SK-N-SH treated with all-trans-retinoic acid at 6 μM for 48 hours (cell line): ENCODE measurements around the gene KCNIP4.

ENCODE experiments used
- ATAC-seq: fragments of 200-7000 bp; cut with Tn5 transposase; 3 replicates; pipeline ENCODE4 v1.9.1; 2020; ENCODE audit warnings: mild to moderate bottlenecking, moderate library complexity
- ARNTL ChIP-seq: fragments of 450-650 bp; formaldehyde crosslinking; IDR thresholded peaks from 2 replicates; pipeline ENCODE4 v1.5.0; 2020; ENCODE audit warnings: low read depth, mild to moderate bottlenecking, moderate library complexity, borderline replicate concordance
- BACH2 ChIP-seq: fragments of 250-450 bp; sonication (Bioruptor Pico); IDR thresholded peaks from 2 replicates; pipeline ENCODE4 v1.9.0; 2021; ENCODE audit warnings: mild to moderate bottlenecking, borderline replicate concordance
- CREB5 ChIP-seq: fragments of 250-450 bp; sonication (Bioruptor Pico); IDR thresholded peaks from 2 replicates; pipeline ENCODE4 v1.5.1; 2020; ENCODE audit warnings: low read depth, mild to moderate bottlenecking, moderate library complexity
- CSDC2 ChIP-seq: fragments of 250-450 bp; sonication (Bioruptor Pico); IDR thresholded peaks from 2 replicates; pipeline ENCODE4 v1.5.0; 2020; ENCODE audit warnings: mild to moderate bottlenecking, moderate library complexity
- CSRNP3 ChIP-seq: fragments of 250-450 bp; sonication (Bioruptor Pico); IDR thresholded peaks from 2 replicates; pipeline ENCODE4 v1.5.1; 2021; ENCODE audit warnings: mild to moderate bottlenecking, moderate library complexity
- ESRRG ChIP-seq: fragments of 250-450 bp; sonication (Bioruptor Pico); IDR thresholded peaks from 2 replicates; pipeline ENCODE4 v1.6.1; 2021; ENCODE audit warnings: mild to moderate bottlenecking
- GLIS3 ChIP-seq: fragments of 250-450 bp; sonication (Bioruptor Pico); IDR thresholded peaks from 2 replicates; pipeline ENCODE4 v1.5.0; 2020; ENCODE audit warnings: mild to moderate bottlenecking, moderate library complexity
- ISL1 ChIP-seq: fragments of 250-450 bp; sonication (Bioruptor Pico); IDR thresholded peaks from 2 replicates; pipeline ENCODE4 v2.1.2; 2022; ENCODE audit warnings: mild to moderate bottlenecking, moderate library complexity
- OSR1 ChIP-seq: fragments of 250-450 bp; sonication (Bioruptor Pico); IDR thresholded peaks from 2 replicates; pipeline ENCODE4 v1.8.0; 2022; ENCODE audit warnings: moderate library complexity, mild to moderate bottlenecking, inconsistent platforms
- PATZ1 ChIP-seq: fragments of 250-450 bp; sonication (Bioruptor Pico); IDR thresholded peaks from 2 replicates; pipeline ENCODE4 v1.8.0; 2020; ENCODE audit warnings: mild to moderate bottlenecking, moderate library complexity, borderline replicate concordance
- POU6F1 ChIP-seq: fragments of 250-450 bp; sonication (Bioruptor Pico); IDR thresholded peaks from 2 replicates; pipeline ENCODE4 v1.8.0; 2021; ENCODE audit warnings: low read depth, mild to moderate bottlenecking, moderate library complexity, borderline replicate concordance
- RARB ChIP-seq: fragments of 250-450 bp; sonication (Bioruptor Pico); IDR thresholded peaks from 2 replicates; pipeline ENCODE4 v1.8.0; 2021; ENCODE audit warnings: mild to moderate bottlenecking, moderate library complexity
- TCF4 ChIP-seq: fragments of 250-450 bp; sonication (Bioruptor Pico); IDR thresholded peaks from 2 replicates; pipeline ENCODE4 v1.8.0; 2021; ENCODE audit warnings: mild to moderate bottlenecking, moderate library complexity, borderline replicate concordance
- TOX ChIP-seq: fragments of 250-450 bp; sonication (Bioruptor Pico); IDR thresholded peaks from 2 replicates; pipeline ENCODE4 v1.8.0; 2021; ENCODE audit warnings: mild to moderate bottlenecking, moderate library complexity, borderline replicate concordance
- TSHZ2 ChIP-seq: fragments of 250-450 bp; sonication (Bioruptor Pico); IDR thresholded peaks from 2 replicates; pipeline ENCODE4 v1.5.0; 2020; ENCODE audit warnings: mild to moderate bottlenecking, moderate library complexity
- ZC3H10 ChIP-seq: fragments of 250-450 bp; sonication (Bioruptor Pico); IDR thresholded peaks from 2 replicates; pipeline ENCODE4 v1.5.1; 2021; ENCODE audit warnings: mild to moderate bottlenecking, moderate library complexity
- ZFP3 ChIP-seq: fragments of 250-450 bp; sonication (Bioruptor Pico); IDR thresholded peaks from 2 replicates; pipeline ENCODE4 v1.5.0; 2020; ENCODE audit warnings: mild to moderate bottlenecking, moderate library complexity
- ZFP30 ChIP-seq: fragments of 450-650 bp; formaldehyde crosslinking; IDR thresholded peaks from 2 replicates; pipeline ENCODE4 v1.5.0; 2022; ENCODE audit warnings: mild to moderate bottlenecking, moderate library complexity
- ZNF565 ChIP-seq: fragments of 450-650 bp; formaldehyde crosslinking; conservative IDR thresholded peaks from 2 replicates; pipeline ENCODE4 v1.5.0; 2020; ENCODE audit warnings: low read depth, mild to moderate bottlenecking, moderate library complexity
- ZNF8 ChIP-seq: fragments of 450-650 bp; formaldehyde crosslinking; IDR thresholded peaks from 2 replicates; pipeline ENCODE4 v1.5.0; 2020; ENCODE audit warnings: mild to moderate bottlenecking, moderate library complexity

KCNIP4 gene

GRCh38 chr4:21067351-21067750, 881.2 kb downstream of the KCNIP4 start:
- no peak for ATAC-seq
- TF ChIP-seq CREB5 (CRISPR knock-in tag) (no peak), ISL1 (CRISPR knock-in tag) (no peak), GLIS3 (CRISPR knock-in tag) (no peak), RARB (CRISPR knock-in tag) (no peak), ARNTL (CRISPR knock-in tag) (no peak), TCF4 (CRISPR knock-in tag) (no peak), ESRRG (CRISPR knock-in tag) (no peak), ZNF565 (CRISPR knock-in tag) (no peak), ZNF8 (CRISPR knock-in tag) (no peak), PATZ1 (CRISPR knock-in tag) (no peak), CSRNP3 (CRISPR knock-in tag) (no peak), ZC3H10 (no peak), ZFP30 (no peak), TSHZ2 (CRISPR knock-in tag) (no peak), CSDC2 (CRISPR knock-in tag) (no peak)

GRCh38 chr4:21061902-21062301, 886.7 kb downstream of the KCNIP4 start:
- no peak for ATAC-seq
- TF ChIP-seq POU6F1 (CRISPR knock-in tag): no peak
- TF ChIP-seq ZNF8 (CRISPR knock-in tag): no peak
- no peak for TF ChIP-seq CREB5 (CRISPR knock-in tag)
- no peak for TF ChIP-seq PATZ1 (CRISPR knock-in tag)
- TF ChIP-seq OSR1 (CRISPR knock-in tag): no peak
- no peak for TF ChIP-seq ZFP3
- TF ChIP-seq BACH2 (CRISPR knock-in tag): no peak
- no peak for TF ChIP-seq CSRNP3 (CRISPR knock-in tag)
- TF ChIP-seq TOX (CRISPR knock-in tag): no peak
- TF ChIP-seq ZFP30: no peak
- no peak for TF ChIP-seq ZNF565 (CRISPR knock-in tag)
- no peak for TF ChIP-seq ESRRG (CRISPR knock-in tag)
- no peak for TF ChIP-seq TSHZ2 (CRISPR knock-in tag)
- no peak for TF ChIP-seq RARB (CRISPR knock-in tag)
- no peak for TF ChIP-seq ARNTL (CRISPR knock-in tag)
- TF ChIP-seq GLIS3 (CRISPR knock-in tag): no peak
- no peak for TF ChIP-seq ZC3H10
